ENCODE data around the gene CTNNBL1. TPM values are rescaled to one million over a fixed set of nuclear protein-coding genes. Genes with fewer than 3 reads are reported as not detected.

CTNNBL1 gene
- total and polyA plus RNA-seq, 2 donors (not counting 3 experiments of a cell fraction or from before 2014, with no cell fraction given) = 20.8 to 60.2 TPM

- Histone ChIP-seq H3K27ac (ENCODE audit: insufficient read depth, low read depth, low read length) (no peak overlapping the region), H3K4me1 (ENCODE audit: control insufficient read depth, extremely low read depth, insufficient read depth, low read length) (no peaks in the 10 kb centered on the region), H3K4me2 (ENCODE audit: insufficient read depth, low read length) (no peak overlapping the region), H3K9me3 (replicated peaks; ENCODE audit: control insufficient read depth, insufficient read depth, low read length) (no peaks in the 10 kb centered on the region), H3K27me3 (ENCODE audit: control insufficient read depth in 2 of 2, insufficient read depth in 2 of 2, low read length in 2 of 2) (peaks cover 34 to 36% of the 10 kb centered on the region in 2 experiments), H3K9ac (replicated peaks; ENCODE audit: extremely low read depth, insufficient read depth, low read length) (no peak overlapping the region), H3K4me3 (replicated peaks in 1 of 3; ENCODE audit: insufficient read depth in 1 of 3, low read depth in 1 of 3, low read length in 3 of 3) (no peak overlapping the region), H2AFZ (ENCODE audit: low read depth, low read length) (no peak overlapping the region), H4K20me1 (replicated peaks; ENCODE audit: control insufficient read depth, extremely low read depth, insufficient read depth, low read length) (no peaks in the 10 kb centered on the region), H3K79me2 (ENCODE audit: control insufficient read depth, insufficient read depth, low read length) (no peaks in the 10 kb centered on the region), H3K9me1 (replicated peaks; ENCODE audit: control insufficient read depth, extremely low read depth, insufficient read depth, low read length) (no peaks in the 10 kb centered on the region), H3K36me3 (ENCODE audit: control insufficient read depth in 2 of 2, extremely low read depth in 1 of 2, insufficient read depth in 2 of 2, low read length in 2 of 2) (no peaks in the 10 kb centered on the region)
- ChIA-PET POLR2A (no interaction called here), CTCF (interaction anchor here (0.6 to 2.6 kb wide), 3 partner anchors 87 to 657 kb away, joined by 3 to 7 read pairs (median 4); no protein-coding TSS in a partner anchor)
- dilution Hi-C loops (cut with MboI; ENCODE audit: extremely low pct_ligation_motif_present, low sequenced_read_pairs) (no loop called here), intact Hi-C loops (cut with micrococcal nuclease) (no loop called here)
- DNase-seq (ENCODE audit: low read depth, low spot score) = no peak
- no peak for FAIRE-seq
- TF ChIP-seq MYC (IDR thresholded peaks at IDR 0.05; ENCODE audit: low read depth, low read length) (no peak), CTCF (IDR thresholded peaks at IDR 0.05; ENCODE audit: extremely low read depth in 1 of 2, insufficient read depth in 1 of 2, low read depth in 1 of 2, low read length in 2 of 2) (no peak), POLR2A (IDR thresholded peaks at IDR 0.05; ENCODE audit: low read depth, low read length) (no peak), FOS (IDR thresholded peaks at IDR 0.05; ENCODE audit: borderline replicate concordance, insufficient read depth, low read length) (no peak), POLR2AphosphoS5 (IDR thresholded peaks at IDR 0.05; ENCODE audit: insufficient read depth, low read depth, low read length) (no peak), EZH2 (IDR thresholded peaks at IDR 0.05; ENCODE audit: borderline replicate concordance, low read depth, low read length, severe bottlenecking) (no peak), JUN (IDR thresholded peaks at IDR 0.05; ENCODE audit: borderline replicate concordance, insufficient read depth, insufficient read length, low read depth) (no peak), GATA2 (IDR thresholded peaks at IDR 0.05; ENCODE audit: insufficient read depth, insufficient read length, low read depth, low read length) (no peak)
- TF ChIP-seq, protein P1, sequence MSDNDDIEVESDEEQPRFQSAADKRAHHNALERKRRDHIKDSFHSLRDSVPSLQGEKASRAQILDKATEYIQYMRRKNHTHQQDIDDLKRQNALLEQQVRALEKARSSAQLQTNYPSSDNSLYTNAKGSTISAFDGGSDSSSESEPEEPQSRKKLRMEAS (IDR thresholded peaks at IDR 0.05; ENCODE audit: insufficient read depth, insufficient read length) = no peak
- BruUV-seq (replicated peaks) = no TSS peak
Measured at GRCh38 chr20:37905671-37906613, 212.1 kb downstream of the CTNNBL1 start.
